GM13977 (cell line): ENCODE measurements around the gene GPM6B.

Experiments used
- DNase-seq: peaks from one replicate; pipeline ENCODE4 v3.0.0; 2012; ENCODE audit warnings: low spot score
- in situ Hi-C: fragments of 300-500 bp; cut with MboI; formaldehyde crosslinking; loops from one replicate; pipeline ENCODE4 v1.12.0; 2022; ENCODE audit warnings: low sequenced_read_pairs, low pct_unique_long_range_greater_than_20kb, mixed read lengths, inconsistent platforms; ENCODE audit not compliant: unreplicated experiment
- TF ChIP-seq, protein P1 (sequence below): IDR thresholded peaks from 2 replicates; pipeline ENCODE4 v1.5.1; 2012; ENCODE audit warnings: mild to moderate bottlenecking, control low read depth; ENCODE audit not compliant: insufficient read depth; ENCODE audit errors: extremely low read depth, missing control alignments

The GPM6B gene

DNA sequence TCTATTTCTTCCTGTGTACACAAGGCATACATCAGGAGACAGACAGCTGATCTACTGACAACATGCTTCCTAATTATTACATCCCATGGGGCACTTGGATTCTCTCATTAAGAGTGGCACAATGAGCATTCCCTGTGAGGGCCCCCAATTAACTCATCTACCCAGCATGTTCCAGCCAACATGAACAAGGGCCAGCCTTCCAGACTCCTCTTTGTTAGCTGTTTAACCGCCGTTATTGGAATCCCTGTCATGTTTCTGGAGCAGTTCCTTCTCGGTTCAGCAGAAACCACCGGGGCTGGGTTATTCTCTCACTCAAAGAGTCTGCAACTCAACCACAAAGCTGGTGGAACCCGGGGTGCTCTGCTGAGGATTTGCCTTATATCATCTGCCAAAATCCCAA is 9.9 kb upstream of the GPM6B start:
- DNase-seq = no peak
- in situ Hi-C loops = no loop called here
- TF ChIP-seq, protein P1, sequence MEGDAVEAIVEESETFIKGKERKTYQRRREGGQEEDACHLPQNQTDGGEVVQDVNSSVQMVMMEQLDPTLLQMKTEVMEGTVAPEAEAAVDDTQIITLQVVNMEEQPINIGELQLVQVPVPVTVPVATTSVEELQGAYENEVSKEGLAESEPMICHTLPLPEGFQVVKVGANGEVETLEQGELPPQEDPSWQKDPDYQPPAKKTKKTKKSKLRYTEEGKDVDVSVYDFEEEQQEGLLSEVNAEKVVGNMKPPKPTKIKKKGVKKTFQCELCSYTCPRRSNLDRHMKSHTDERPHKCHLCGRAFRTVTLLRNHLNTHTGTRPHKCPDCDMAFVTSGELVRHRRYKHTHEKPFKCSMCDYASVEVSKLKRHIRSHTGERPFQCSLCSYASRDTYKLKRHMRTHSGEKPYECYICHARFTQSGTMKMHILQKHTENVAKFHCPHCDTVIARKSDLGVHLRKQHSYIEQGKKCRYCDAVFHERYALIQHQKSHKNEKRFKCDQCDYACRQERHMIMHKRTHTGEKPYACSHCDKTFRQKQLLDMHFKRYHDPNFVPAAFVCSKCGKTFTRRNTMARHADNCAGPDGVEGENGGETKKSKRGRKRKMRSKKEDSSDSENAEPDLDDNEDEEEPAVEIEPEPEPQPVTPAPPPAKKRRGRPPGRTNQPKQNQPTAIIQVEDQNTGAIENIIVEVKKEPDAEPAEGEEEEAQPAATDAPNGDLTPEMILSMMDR = no peak

DNA sequence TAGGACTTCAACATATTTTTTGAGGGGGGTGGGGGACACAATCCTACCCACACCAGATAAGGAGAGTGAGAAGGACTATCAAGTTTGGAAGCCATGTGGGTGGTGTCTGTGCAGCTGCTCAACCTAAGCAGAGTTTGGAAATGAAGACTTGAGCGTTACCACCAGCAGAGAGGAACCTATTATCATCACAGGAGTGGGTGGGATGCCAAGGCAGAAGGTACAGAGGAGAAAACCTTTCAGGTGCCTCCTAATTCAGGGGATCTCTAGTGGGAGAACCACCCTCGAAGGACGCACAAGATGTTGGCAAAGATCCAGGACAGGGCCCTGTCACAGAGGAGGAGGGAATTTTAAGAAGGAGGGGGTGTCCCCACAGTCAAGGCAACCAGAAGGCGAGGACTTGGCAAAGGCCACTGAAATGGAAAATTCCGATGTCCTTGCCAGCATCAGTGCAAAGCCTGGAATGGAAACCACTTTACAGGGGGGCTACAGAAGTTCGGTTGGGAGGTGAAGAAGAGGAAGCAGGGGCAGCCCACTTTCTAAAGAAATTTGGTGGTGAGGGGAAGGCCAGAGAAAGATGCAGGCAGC is 8.4 kb upstream of the GPM6B start:
- no peak for DNase-seq
- TF ChIP-seq, protein P1 = no peak
- in situ Hi-C loops = no loop called here

DNA sequence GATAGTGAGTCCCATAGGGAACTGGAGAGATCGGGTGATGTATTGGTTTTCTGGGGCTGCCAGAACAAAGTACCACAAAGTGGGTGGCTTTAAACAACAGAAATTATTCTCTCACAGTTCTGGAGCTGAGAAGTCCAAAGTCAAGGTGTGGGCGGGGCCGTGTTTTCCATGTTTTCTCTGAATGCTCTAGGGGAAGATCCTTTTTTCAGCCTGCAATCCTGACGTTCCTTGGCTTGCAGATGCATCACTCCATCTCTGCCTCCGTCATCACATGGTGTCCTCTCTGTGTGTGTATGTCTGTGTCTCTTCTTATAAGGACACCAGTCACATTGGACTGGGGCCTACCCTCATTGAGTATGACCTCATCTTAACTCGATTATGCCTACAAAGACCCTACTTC is 7.9 kb upstream of the GPM6B start:
- DNase-seq = no peak
- TF ChIP-seq, protein P1 = no peak
- in situ Hi-C loops = no loop called here

DNA sequence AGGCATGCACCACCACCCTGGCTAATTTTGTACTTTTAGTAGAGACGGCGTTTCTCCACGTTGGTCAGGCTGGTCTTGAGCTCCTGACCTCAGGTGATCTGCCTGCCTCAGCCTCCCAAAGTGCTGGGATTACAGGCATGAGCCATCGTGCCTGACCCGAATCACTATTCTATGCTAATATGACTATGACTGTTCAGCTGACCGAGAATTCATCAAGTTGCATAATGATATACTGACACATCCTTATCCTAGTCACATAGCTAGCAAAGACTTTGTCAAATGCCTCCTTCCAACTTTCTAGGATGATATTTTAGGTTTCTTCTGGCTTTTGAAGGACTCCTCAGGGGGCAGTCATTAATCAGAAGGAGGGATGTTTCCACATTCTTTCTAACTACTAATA is 4.8 kb upstream of the GPM6B start:
- DNase-seq = no peak
- TF ChIP-seq, protein P1 = no peak
- in situ Hi-C loops = no loop called here

DNA sequence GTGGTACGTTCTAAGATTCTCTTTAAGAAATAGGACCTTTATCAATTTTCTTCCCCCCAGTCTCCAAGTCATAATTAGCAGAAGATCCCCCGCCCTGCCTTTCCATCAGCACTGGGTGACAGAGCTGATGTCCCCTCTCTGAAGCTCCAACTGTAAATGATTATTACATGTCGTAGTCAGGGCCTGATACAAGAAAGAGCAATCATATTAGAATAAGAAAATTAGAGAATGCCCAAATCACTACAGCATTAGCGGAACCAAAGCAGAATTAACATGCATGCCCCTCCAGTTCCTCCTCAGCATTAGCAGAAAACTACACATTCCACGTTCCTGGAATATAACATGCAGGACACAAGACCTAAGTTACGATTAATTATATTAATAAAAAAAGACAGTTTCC is 717 bp downstream of the GPM6B start:
- TF ChIP-seq, protein P1 = no peak
- in situ Hi-C loops = no loop called here
- no peak for DNase-seq

DNA sequence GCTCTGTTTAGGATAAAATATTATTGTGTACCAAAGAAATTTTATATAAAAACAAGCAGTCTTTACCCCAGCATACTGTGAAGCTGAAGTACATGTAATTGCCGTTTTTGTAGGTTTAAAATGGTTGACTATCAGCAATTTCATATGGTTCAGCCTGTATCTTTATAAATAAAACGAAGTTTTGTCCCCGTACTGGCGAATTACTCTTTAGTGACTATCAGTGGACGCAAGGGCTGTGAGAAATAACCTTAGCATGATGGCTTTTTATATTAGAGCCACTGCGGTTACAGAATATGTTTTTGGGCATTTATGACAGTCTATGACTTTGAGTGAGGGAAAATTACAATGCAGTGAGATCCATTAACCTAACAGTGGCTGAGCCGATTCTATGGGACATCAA is 1.2 kb downstream of the GPM6B start:
- in situ Hi-C loops = no loop called here

DNA sequence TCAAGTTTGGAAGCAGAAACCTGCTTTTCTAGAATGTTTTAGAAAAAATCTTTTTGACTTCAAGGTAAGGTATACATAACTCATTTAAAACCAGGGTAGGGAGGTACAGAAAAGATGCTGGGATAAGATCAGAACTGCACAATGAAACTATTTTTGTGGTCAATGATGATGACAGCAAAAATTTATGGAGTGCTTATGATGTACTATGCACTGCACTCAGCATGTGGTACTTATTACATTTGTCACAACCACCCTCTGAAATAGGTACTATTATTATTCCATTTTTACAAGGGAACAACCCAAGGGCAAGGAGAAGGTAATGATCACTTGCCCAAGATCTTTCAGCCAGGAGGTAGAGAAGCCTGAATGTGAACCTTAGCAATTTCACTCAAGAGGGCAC is 8.0 kb downstream of the GPM6B start:
- DNase-seq = no peak
- in situ Hi-C loops = no loop called here

More for the DNA sequence above, 1.2 kb downstream of the GPM6B start:
- TF ChIP-seq, protein P1 = no peak
- DNase-seq = no peak

More for the DNA sequence above, 8.0 kb downstream of the GPM6B start:
- TF ChIP-seq, protein P1 = no peak
